Inflammatory macrophage (primary cell): ENCODE measurements around the gene TBK1.
"Not testable (repeated sequence)": the region's sequence is repeated elsewhere in the genome, so short reads cannot be mapped to it uniquely, and the experiment has no call there.

Experiments
- DNase-seq, 2 donors: peaks; one replicate each; pipeline ENCODE4 v3.0.0-alpha.2; 2020 to 2022

The TBK1 gene

GRCh38 chr12:64497903-64498302 lies 46.0 kb downstream of the TBK1 start:
- DNase-seq: no peak

GRCh38 chr12:64500394-64500793 lies 48.5 kb downstream of the TBK1 start:
- peak; percentile 83 to 88 for DNase-seq

GRCh38 chr12:64501486-64501885 lies 49.6 kb downstream of the TBK1 start:
- peak; percentile 54 to 60 for DNase-seq

GRCh38 chr12:64506955-64507354 lies 55.0 kb downstream of the TBK1 start:
- DNase-seq: no peak

GRCh38 chr12:64510667-64511066 lies 58.7 kb downstream of the TBK1 start:
- no peak for DNase-seq

- no peak for DNase-seq
These were observed 66.5 kb downstream of the TBK1 start for GRCh38 chr12:64518396-64518795.

GRCh38 chr12:64521833-64522232 lies 69.9 kb downstream of the TBK1 start:
- DNase-seq: no peak

- peak; percentile 9 to 12 for DNase-seq
These were observed 70.4 kb downstream of the TBK1 start for GRCh38 chr12:64522316-64522715.

- DNase-seq: no peak
These were observed 70.9 kb downstream of the TBK1 start for GRCh38 chr12:64522807-64523206.

- DNase-seq: peak; percentile 48 to 50
These were observed 71.9 kb downstream of the TBK1 start for GRCh38 chr12:64523565-64524444.

- DNase-seq: no peak
These were observed 73.7 kb downstream of the TBK1 start for GRCh38 chr12:64525461-64526160.

GRCh38 chr12:64526859-64527258 lies 74.9 kb downstream of the TBK1 start:
- DNase-seq: no peak

GRCh38 chr12:64528616-64529015 lies 76.7 kb downstream of the TBK1 start:
- DNase-seq: no peak

GRCh38 chr12:64530566-64530965 lies 78.6 kb downstream of the TBK1 start:
- DNase-seq: no peak

- DNase-seq: no peak
These were observed 79.9 kb downstream of the TBK1 start for GRCh38 chr12:64531665-64532334.

GRCh38 chr12:64532734-64533351 lies 80.9 kb downstream of the TBK1 start:
- no peak for DNase-seq

- no peak for DNase-seq
These were observed 82.8 kb downstream of the TBK1 start for GRCh38 chr12:64534672-64535199.

GRCh38 chr12:64538121-64538520 lies 86.2 kb downstream of the TBK1 start:
- peak; percentile 69 to 70 for DNase-seq

GRCh38 chr12:64542409-64543047 lies 90.6 kb downstream of the TBK1 start:
- DNase-seq: not testable (repeated sequence)

- no peak for DNase-seq
These were observed 92.6 kb downstream of the TBK1 start for GRCh38 chr12:64544371-64545080.

- no peak for DNase-seq
These were observed 93.1 kb downstream of the TBK1 start for GRCh38 chr12:64545081-64545382.

- no peak for DNase-seq
These were observed 97.2 kb downstream of the TBK1 start for GRCh38 chr12:64549108-64549507.
